H1 (cell line): ENCODE measurements around the gene CTNS. TPM values are rescaled to one million over a fixed set of nuclear protein-coding genes. Genes with fewer than 3 reads are reported as not detected.

ENCODE experiments used
- PHF8 ChIP-seq: fragments of 200-600 bp; sonication (generic); conservative IDR thresholded peaks from 2 replicates; pipeline ENCODE4 v1.7.1; 2012; ENCODE audit warnings: low read depth, mild to moderate bottlenecking, inconsistent platforms, low read length, moderate library complexity
- SIX5 ChIP-seq: IDR thresholded peaks from 2 replicates; pipeline ENCODE4 v1.6.1; 2011; ENCODE audit warnings: mild to moderate bottlenecking, low read depth, low read length
- polyA plus RNA-seq, 7 experiments: library from polyadenylated mRNA; depleted of rRNA in 3 of 7; stranded (reverse) in 5 of 7; unstranded in 2 of 7; fragments of >200 nt in 5 of 7; fragments of 200-250 nt in 2 of 7; gene quantifications; 1 replicate in 5 of 7; 2 replicates in 1 of 7; 4 replicates in 1 of 7; pipeline versions ENCODE4 v1.2.1 to v1.2.3, GENCODE V29; 2011 to 2013; ENCODE audit warnings: missing spikeins in 2 of 7, mixed read lengths in 2 of 7
- total RNA-seq: library from RNA; stranded (reverse); fragmentation: NEBNext Ultra II Directional; extraction: Animal tissue kit (Norgen Biotek cat#: 25700); gene quantifications from 2 replicates; pipeline ENCODE4 v1.2.1, GENCODE V29; 2021
- TF ChIP-seq, protein P1 (sequence below), 3 experiments: IDR thresholded peaks; 1 replicate in 2 of 3; 2 replicates in 1 of 3; pipeline versions ENCODE4 v1.5.1 to v1.6.1; 2011; ENCODE audit warnings: low read length in 3 of 3, mild to moderate bottlenecking in 3 of 3, inconsistent platforms in 2 of 3, low read depth in 1 of 3, moderate library complexity in 1 of 3; ENCODE audit not compliant: insufficient read depth in 1 of 3; ENCODE audit errors: control extremely low read depth in 1 of 3

CTNS gene
- total and polyA plus RNA-seq, 2 of the 8 experiments (the other 6 are each of a cell fraction or from before 2014, with no cell fraction given): 11.6 to 12.9 TPM

DNA sequence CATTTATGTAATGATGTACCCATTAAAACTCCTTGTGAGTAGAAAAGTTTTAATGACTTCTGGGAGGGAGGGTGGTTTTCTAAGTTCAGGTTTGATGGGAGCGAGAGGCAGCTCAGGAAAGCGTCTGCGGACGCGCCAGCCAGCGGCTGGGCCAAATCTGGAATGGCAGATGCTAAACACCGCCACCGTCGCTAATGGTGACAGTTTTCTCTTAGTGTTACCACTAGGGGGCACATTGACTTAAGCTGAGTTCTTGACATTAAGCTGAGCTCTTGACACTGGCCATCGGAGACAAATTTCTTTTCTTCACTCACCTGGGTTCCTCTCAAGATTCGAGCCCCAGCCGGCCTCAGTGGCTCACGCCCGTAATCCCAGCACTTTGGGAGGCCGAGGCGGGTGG is 34.1 kb upstream of the CTNS start (continued):
- TF ChIP-seq, protein P1, sequence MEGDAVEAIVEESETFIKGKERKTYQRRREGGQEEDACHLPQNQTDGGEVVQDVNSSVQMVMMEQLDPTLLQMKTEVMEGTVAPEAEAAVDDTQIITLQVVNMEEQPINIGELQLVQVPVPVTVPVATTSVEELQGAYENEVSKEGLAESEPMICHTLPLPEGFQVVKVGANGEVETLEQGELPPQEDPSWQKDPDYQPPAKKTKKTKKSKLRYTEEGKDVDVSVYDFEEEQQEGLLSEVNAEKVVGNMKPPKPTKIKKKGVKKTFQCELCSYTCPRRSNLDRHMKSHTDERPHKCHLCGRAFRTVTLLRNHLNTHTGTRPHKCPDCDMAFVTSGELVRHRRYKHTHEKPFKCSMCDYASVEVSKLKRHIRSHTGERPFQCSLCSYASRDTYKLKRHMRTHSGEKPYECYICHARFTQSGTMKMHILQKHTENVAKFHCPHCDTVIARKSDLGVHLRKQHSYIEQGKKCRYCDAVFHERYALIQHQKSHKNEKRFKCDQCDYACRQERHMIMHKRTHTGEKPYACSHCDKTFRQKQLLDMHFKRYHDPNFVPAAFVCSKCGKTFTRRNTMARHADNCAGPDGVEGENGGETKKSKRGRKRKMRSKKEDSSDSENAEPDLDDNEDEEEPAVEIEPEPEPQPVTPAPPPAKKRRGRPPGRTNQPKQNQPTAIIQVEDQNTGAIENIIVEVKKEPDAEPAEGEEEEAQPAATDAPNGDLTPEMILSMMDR (IDR thresholded peaks at IDR 0.05; ENCODE audit: control extremely low read depth in 1 of 3, insufficient read depth in 1 of 3, low read depth in 1 of 3, low read length in 3 of 3): peak; percentile 40 to 80 (median 80)
- no peak for TF ChIP-seq SIX5
- TF ChIP-seq PHF8: no peak
